Measurements from ENCODE around the gene TAGLN.

DNA sequence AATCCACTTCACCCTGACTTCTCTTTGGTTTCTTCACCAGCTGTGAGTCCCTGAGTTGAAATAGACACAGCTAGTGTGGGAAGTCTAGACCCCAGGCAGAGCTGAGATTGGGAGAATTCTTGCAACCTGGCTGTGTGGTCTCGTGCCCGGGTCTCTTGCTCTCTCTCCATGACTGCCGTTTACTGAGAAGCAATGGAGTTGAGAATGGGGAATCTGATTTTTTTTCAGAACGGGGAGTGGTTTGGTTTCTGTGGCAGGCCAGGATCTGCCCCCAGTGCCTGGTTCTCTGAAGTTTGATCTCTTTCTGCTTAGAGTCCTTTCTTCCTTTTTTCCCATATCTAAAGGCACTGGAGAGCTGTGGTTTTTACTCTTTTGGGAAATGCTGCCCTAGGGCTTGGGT, 19.1 kb upstream of the TAGLN start:
- TF ChIP-seq EZH2 (IDR thresholded peaks at IDR 0.05; ENCODE audit: borderline replicate concordance, low read depth, low read length, severe bottlenecking): no peak
- TF ChIP-seq, protein P1, sequence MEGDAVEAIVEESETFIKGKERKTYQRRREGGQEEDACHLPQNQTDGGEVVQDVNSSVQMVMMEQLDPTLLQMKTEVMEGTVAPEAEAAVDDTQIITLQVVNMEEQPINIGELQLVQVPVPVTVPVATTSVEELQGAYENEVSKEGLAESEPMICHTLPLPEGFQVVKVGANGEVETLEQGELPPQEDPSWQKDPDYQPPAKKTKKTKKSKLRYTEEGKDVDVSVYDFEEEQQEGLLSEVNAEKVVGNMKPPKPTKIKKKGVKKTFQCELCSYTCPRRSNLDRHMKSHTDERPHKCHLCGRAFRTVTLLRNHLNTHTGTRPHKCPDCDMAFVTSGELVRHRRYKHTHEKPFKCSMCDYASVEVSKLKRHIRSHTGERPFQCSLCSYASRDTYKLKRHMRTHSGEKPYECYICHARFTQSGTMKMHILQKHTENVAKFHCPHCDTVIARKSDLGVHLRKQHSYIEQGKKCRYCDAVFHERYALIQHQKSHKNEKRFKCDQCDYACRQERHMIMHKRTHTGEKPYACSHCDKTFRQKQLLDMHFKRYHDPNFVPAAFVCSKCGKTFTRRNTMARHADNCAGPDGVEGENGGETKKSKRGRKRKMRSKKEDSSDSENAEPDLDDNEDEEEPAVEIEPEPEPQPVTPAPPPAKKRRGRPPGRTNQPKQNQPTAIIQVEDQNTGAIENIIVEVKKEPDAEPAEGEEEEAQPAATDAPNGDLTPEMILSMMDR (IDR thresholded peaks at IDR 0.05; ENCODE audit: borderline replicate concordance, extremely low read depth, low read length, poor library complexity, severe bottlenecking): no peak
